Ureter (tissue), 1 donor: Measurements from ENCODE around the gene LRRC59. TPM values are rescaled to one million over a fixed set of nuclear protein-coding genes. Genes with fewer than 3 reads are reported as not detected.

Experiments used
- DNase-seq: peaks from one replicate; pipeline ENCODE4 v3.0.0-alpha.2; 2020; ENCODE audit warnings: low spot score
- total RNA-seq: library from RNA; stranded (reverse); gene quantifications from one replicate; pipeline ENCODE4 v1.2.4, GENCODE V29; 2023
- donor health status: DM: yes; HTN: yes; CAD: no.

The LRRC59 gene
- total RNA-seq, 1 donor from 2014 or later = 73.5 TPM

DNA sequence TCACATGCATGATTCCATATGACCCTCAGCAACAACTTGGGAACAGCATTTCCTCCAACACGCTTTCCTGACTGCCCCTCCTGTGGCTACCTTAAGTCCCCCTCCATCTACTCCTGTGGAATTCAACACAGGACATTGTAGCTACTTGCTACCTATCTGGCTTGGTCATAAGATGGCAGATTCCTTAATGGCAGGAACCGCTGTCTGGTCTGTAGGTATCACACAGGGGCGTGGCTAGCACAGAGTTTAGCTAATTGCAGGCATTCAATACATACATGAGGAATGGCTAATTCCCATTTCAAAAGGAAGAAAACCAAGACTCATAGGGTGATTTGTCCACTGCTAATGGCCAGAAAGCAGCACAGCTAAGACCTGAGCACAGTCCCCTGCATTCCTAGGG lies 8.6 kb downstream of the LRRC59 start:
- no peak for DNase-seq

DNA sequence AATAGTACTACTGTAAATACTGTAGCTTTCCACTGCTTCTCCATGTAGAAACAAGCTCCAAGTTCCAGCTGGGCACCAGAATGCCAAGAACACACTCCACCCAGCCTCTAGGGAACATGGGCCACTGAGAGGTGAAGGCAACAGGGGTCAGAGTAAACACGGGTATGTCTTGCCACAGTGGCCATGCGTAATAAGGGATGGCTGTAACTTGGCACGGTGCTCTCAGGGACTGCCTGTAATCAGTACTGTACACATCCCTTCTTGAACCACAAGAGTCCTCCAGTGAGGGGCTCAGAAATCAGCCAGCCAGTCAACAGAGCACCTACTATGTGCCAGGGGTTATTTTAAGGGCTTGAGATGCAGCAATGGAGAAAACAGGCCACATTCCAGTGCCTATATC lies 10.8 kb downstream of the LRRC59 start:
- no peak for DNase-seq

DNA sequence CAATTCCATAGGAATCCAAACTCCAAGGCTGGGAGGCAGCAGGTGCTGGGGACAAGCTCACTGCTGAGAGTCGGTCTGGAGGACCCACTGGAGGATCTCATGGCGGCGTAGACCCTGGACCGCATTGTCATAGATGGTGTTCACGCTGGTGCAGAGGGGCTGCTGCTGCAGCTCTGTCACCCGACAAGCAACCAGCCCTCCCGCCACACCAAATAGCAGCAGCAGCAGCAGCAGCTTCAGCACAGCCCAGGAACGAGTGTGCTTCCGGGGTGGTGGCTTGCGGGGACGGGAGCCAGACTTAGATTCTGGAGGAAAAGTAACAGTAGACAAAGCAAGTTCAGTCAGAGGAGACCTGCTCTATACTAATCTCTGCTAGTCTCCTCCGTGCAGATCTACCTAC lies 14.4 kb downstream of the LRRC59 start:
- DNase-seq = no peak

DNA sequence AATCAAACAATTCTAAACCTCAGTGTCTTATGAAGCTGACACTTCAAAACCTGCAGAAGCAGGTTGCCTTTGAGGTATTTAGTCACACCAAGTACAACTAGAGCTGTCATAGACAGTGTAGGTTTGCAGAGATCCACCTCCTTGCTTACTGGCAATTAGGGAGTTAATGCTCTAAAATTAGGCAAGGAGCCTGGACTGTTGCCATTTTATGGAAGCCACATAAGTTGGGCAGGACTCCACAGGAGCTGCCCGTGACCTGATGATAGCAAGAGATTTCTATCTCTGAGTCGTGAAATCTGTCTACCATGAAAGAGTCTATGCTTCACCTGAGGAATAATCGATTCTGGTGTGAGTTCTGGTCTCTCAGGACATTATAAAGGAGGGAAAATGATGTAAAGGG lies 15.4 kb downstream of the LRRC59 start:
- no peak for DNase-seq

DNA sequence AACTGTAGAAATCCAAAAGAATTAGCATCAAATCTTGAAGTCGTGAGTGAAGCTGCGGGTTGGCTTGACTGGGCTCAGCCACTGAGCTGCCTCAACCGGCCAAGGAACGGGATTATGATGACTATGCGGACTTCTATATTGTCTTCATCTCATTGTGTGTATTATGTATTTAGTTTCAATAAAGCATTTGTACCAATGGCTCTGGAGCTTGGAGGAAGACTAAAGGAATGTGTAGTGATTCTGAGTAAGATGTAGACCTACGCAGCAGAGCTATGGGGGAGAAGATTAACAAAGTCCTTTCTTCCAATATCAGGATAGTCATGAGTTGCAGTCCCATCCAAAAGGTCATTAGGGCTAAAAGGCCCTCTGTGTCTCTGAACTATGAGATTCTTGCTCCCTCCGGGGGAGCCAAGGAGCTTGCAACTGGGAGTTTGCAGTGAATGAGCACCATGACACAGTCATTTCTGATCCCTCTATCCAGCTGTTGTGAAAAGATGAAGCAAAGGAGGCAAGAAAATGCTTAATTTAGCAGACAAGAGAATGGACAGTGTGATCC lies 16.0 kb downstream of the LRRC59 start:
- no peak for DNase-seq

DNA sequence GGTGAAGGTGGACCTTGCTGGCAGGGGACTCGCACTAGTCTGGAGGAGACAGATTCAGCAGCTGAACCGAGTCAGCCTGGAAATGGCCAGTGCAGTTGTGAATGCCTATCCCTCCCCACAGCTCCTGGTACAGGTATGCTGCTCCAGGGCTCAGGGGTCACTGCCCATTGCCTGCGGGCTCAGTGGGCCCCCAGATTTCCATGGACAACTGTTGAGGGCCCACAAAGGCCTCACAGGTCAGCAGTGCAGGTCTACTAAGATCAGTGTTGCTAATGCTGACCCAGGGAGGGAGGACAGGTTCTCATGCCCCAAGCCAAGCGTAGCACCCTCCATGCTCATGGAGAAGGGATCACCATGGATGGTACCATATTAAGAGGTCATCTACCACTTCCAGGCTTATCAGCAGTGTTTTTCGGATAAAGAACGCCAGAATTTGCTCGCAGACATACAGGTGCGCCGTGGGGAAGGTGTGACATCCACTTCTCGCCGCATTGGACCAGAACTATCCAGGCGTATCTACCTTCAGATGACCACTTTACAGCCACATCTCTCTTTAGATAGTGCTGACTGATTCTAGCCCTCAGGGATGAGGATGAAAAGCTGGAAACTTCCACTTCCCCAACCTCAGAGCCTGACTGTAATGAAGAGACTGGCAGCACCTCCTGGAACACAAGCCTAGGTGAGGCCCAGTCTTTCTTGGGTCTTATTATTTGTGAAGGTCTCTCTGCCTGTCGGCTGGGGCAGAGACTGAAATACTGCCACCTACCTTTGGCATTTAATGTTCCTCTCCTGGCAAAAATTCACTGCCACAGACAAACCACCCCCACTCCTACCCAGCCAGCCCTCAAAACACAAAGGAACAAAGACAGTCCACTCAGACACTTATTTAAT lies 16.7 kb downstream of the LRRC59 start:
- no peak for DNase-seq

DNA sequence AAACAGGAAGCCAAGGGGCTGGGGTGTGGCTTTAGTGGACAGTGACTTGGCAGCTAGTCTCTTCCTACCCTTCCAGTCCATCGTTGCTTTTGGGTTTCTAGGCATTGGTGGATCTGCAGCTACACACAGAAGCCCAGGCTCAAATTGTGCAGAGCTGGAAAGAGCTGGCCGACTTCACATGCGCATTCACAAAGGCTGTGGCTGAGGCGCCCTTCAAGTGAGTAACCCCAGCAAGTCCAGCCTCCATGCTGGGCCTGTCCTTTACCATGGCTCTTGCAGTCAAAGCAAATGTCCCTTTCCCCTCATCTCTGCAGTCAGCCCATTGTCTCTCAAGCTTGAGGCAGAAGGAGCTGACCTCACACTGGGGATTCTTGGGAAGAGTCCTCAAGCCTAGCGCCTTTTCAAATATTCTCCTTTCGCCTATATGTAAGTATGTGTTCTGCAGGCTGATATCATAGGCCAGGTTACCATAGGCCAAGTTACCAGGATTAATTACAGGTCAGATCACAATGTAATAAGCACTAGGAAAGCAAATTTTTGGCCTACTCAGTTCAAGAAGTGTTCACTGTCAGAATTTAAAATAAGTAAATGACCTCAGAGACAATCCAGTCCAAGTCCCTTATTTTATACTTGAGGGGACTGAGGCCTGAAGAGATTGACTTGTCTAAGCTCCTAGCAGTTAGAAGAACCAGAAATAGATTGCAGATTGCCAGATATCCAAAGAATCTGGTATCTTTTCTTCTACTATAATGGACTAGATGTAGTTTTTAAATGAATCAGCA lies 17.8 kb downstream of the LRRC59 start:
- no peak for DNase-seq

DNA sequence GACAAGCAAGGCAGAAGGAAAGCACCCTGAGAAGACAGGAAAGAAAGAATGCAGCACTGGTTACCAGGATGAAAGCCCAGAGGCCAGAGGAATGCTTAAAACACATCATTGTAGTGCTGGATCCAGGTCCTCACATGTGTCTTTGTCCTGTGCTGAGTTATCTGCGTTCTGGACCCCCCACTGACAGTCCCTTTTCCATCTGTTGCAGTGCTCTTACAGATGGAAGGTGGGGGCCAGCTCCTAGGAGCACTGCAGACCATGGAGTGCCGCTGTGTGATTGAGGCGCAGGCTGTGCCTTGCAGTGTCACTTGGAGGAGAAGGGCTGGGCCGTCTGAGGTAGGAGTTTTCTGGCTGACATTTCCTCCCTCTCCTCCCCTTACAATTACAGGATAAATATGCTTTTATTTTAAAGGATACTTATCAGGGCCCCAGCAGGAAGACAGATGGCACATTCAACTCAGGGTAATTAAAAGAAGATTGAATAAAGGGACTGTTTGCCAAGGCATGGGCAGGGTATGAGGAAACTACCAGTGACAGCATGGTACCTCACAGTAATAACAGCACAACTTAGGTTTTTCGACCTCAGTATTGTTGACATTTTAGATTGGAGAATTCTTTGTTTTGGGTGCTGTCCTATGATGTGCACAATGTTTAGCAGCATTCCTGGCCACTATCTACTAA lies 21.3 kb downstream of the LRRC59 start:
- DNase-seq = no peak

DNA sequence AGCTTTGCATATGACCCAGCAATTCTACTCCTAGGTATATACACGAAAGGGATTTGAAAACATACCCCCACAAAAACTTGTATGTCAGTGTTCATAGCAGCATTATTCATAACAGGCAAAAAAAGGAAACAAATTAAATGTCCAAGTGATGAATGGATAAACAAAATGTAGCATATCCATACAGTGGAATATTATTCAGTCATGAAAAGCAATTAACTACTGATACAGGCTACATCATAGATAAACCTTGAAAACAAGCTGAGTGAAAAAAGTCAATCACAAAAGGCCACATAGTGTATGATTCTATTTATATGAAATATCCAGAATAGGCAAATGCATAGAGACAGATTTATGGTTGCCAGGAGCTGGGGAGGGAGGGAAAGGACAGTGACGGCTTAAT lies 23.6 kb downstream of the LRRC59 start:
- no peak for DNase-seq

DNA sequence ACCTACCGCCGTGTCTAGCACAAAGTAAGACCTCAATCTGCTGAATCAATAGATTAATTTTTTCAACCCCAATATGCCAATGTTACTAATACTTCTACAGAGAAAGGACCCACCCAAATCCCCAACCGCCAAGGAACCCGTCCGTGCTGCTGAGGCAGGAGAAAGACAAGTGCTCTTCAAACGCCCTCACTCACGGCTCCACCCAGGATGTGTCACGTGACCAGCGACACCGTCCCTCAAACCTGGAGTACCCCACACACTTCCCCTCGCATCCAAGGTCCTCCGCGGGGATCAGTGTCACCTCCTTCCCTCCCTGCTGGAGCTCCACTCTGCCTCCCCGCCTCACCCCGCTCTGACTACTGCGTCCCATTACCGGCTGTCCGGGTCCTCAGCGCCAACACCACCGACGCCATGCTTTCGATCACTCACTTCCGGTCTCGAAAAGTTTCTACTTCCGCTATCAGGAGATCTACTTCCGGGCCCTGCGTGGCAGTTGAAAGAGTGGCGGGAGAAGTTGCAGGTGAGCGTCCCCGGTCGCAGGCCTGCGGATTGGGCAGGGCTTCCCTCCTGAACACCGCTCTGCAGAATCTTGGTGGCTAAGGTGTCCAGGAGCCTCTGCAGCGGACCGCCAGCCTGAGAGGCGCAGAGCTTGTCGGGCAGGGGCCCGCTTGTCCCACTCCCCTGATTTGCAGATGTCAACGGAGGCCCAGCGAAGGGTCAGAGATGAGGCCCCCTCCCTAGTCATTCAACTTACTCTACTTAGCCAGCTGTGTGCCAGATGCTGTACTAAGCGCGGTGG lies 24.4 kb downstream of the LRRC59 start, which contains the start of the genes EME1 and MRPL27:
TSS of gene EME1 (plus strand) at position 472 of the 799 bp plus-strand sequence. CDS start 1,980 bp downstream, outside the sequence.
TSS of gene MRPL27 (minus strand) at position 427 of the 799 bp plus-strand sequence. CDS start at position 413, 14 bp downstream.
- DNase-seq = peak; percentile 87

DNA sequence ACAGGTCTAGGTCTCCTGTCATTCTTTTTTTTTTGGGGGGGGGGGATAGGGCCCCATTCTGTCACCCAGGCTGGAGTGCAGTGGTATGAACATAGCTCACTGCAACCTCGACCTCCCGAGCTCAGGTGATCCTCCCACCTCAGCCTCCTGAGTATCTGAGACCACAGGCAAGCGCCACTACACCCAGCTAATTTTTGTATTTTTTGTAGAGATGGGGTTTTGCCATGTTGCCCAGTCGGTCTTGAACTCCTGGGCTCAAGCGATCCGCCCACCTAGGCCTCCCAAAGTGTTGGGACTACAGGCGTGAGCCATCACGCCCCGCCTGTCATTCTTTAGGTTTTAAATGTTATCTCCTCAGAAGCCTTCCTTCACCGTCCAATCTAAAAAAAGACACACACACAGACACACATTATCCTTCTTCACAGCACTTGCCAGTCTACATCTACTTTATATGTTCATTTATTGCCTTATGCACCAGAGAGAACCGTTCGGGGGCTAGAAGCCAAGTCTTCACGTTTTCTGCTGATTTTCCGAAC lies 25.0 kb downstream of the LRRC59 start:
- no peak for DNase-seq

DNA sequence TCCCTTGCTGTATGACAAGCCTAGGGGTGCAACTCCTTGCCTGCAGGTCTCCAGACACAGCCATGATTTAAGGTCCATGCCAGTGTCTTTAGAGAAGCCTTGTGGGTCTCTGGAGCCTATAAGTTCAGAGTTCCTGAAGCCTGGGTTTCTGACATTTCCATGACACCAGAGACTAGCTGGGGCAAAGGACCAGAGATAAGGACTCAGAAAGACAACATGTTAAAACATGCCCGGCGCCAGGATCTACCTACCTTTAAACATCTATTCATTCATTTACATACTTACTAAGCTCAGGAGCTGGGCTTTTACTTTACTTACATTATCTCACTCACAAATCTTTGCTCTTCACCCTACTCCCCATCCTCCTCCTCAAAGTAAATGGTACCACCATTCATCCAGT lies 25.8 kb downstream of the LRRC59 start:
- no peak for DNase-seq

DNA sequence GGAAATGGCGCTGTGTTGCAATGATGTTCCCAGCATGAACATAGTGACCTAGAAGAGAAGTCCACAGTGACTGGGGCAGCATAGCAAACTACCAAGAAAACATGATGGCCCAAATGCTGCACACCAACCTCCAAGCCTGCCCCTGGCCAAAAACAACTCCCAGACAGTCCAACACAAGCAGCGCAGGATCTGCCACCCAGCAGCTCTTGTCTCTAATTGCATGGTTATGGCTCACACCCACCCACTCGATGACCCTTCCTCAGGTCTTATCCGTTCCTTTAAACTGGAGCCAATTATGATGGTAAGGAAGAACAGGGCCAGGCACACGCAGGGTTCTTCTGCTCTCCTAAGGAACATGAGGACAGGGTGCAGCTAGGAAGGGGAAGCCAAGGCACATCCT lies 27.3 kb downstream of the LRRC59 start:
- no peak for DNase-seq

DNA sequence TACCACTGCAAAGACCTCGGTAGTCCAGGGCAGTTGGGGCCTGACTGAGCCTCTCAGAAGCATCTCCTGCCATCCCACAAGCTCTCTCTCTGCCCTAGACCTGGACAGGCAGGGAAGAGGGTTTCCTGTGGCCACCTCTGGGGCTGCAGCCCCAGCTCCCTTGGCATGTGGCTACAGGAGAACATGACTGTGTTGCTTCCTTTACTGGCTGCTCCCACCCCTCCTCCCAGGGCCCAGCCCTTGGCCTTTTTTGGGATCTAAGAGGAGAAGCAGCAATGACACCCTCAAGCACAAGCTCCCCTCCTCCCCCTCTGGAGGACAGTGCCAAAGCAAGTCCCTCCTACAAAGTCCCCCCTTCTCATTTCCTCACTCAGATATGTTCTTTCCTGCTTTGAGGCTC lies 29.9 kb downstream of the LRRC59 start:
- DNase-seq = no peak

DNA sequence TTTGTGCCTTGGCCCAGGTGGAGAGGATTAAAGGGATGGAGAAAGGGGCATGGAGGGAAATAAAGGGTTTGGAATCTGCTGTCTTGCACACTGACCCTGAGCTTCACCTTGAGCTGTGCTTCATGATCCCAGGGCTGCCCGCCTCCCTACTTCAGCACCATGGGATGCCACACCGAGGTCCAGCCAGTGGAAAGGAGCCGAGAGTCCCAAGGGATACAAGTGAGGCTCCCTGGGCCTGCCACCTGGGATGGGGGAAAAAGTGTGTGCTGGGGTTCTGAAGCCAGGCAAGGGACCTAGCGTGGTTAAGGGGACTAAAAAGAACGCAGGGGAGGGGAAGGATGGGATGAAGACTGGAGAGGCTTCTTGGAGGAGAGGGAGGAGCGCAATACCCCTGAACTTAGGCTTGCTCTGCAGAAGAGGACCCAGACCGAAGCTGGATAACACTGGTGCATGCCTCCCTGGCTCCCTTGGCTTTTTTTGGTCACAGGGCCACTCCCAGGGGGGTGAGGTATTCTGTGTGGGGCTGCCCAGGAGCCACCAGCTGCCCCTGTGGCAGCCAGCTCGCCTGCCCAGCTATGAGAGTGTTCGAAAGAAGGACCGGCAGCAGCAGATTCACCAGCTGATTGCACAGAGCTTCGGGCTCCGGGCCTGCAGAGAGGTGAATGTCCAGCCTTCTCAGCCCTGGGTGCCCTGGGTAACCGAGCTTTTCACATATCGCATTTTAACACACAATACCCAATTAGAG lies 31.5 kb downstream of the LRRC59 start:
- DNase-seq = no peak

DNA sequence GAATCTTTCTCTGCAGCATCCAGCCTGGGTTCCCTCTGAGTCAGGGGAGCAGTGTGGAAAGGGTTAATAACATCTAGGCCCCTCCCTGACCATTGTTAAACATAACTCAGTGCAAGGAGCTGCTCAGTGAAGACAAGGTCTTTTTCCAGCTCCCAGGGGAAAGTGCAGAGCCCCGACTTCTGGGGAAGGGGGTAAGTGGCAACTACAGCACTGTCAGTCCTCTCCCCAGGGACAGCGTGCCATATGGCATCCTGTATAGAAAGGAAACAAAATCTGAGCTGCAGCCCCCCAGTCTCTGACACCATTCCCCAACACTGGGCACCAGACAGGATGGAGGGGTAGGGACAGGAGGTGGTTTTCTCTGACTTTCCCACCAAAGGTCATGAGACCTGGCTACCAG lies 32.2 kb downstream of the LRRC59 start:
- no peak for DNase-seq

DNA sequence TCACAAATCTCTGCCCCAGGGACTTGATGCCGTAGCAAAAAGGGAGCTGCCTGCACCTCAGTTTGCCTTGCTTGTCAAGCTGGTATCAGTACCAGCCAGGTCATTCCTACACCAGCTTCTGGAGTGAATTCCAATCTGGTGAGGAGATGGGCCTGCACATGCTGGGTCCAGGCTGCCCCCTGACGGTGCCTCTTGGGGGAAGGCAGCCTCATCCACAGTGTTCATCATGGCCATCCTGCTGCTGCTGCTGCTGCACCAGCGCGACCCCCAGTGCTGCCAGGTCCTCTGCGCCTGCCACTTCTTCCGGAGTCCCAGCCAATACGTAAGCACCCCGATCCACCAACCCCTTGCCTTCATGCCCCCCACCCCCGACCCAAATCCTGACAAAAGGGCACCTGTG lies 32.6 kb downstream of the LRRC59 start:
- DNase-seq = no peak

DNA sequence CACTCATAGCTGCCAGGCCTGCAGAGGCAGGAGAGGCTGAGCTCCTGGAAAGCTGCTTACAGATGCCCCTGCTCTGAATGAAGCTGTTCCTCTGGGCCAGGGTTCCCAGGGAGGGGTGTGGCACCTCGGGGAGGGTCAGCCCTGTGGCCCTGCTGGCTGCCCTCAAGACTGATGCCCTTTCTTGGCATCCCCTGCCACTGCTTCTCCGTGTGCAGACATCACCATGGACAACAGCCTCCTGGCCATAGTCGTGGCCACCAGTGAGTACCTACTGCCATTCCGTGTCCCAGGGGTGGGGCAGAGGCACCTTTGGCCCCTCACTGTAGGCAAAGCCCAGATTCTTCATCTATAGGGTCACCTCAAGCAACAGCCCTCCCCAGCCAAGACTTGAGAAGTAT lies 33.3 kb downstream of the LRRC59 start:
- DNase-seq = no peak

DNA sequence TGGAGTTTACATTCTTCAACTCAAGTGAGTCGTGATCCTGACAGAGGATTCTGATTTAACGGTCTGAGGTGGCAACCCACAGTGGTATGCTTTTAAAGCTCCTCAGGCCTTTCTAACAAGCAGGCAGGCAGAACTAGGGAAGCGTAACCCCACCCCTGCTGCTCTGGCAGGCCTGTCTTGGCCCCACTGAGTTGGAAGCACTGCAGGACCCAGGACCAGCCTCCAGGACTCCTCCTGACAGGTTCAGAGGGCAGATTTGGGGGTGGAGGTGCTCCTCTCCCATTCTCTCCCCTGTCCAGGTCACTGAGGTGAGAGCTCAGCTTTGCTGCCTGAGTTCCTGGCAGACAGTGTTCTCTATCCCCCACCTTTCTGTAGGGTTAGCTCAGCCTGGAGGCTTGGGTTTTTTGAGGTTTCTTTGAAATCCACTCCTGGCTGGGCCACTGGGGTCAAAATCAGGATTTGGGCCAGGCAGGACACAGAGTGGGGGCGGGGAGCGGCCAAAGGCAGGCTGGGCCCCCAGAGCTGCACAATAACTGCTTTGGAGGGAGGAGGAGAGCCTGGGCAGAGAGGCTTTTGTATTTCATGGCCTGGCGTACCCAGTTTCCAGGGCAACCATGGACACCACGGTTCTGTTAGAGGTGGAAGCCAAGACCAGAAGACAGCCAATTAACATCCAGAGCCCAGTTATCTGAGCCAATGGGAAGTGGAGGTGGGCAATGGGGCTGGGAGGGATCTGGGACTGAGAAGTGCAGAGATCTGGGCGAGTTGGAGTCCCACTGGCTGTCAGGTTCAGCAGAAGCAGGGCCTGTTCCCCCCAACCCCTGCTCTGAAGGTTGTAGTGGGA lies 33.9 kb downstream of the LRRC59 start:
- DNase-seq = no peak
